GM21526 (cell line): Measurements from ENCODE around the gene MRPL20.
A peak's percentile ranks its signal among the peaks of the same experiment; 100 is the strongest.
"Not testable (repeated sequence)": the region's sequence is repeated elsewhere in the genome, so short reads cannot be mapped to it uniquely, and the experiment has no call there.

ENCODE experiments used
- ATAC-seq: cut with Tn5 transposase; IDR thresholded peaks from one replicate; pipeline ENCODE4 v1.9.1; 2021; ENCODE audit warnings: moderate library complexity; ENCODE audit not compliant: unreplicated experiment, low FRiP score

Gene MRPL20

DNA sequence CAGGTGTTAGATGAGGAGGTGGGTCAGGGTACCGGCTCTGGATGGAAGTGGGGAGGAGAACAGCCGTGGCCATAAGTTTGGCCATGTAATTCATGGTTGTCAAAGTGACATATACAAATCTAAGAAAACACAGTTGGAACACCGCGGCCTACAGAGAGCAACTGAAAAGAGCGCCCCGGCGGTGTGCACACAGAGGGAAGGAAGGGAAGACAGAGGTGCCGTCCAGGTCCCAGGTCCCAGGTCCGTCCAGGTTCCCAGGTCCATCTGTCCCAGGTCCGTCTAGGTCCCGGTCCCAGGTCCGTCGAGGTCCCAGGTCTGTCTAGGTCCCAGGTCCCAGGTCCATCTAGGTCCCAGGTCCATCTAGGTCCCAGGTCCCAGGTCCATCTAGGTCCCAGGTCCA is 4.5 kb upstream of the MRPL20 start:
- no peak for ATAC-seq

DNA sequence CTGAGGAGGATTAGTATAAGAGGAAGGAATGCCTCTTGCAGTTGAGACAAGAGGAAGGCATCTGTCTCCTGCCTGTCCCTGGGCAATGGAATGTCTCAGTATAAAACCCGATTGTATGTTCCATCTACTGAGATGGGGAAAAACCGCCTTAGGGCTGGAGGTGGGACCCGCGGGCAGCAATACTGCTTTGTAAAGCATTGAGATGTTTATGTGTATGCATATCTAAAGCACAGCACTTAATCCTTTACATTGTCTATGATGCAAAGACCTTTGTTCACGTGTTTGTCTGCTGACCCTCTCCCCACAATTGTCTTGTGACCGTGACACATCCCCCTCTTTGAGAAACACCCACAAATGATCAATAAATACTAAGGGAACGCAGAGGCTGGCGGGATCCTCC is 3.1 kb upstream of the MRPL20 start:
- not testable (repeated sequence) for ATAC-seq

DNA sequence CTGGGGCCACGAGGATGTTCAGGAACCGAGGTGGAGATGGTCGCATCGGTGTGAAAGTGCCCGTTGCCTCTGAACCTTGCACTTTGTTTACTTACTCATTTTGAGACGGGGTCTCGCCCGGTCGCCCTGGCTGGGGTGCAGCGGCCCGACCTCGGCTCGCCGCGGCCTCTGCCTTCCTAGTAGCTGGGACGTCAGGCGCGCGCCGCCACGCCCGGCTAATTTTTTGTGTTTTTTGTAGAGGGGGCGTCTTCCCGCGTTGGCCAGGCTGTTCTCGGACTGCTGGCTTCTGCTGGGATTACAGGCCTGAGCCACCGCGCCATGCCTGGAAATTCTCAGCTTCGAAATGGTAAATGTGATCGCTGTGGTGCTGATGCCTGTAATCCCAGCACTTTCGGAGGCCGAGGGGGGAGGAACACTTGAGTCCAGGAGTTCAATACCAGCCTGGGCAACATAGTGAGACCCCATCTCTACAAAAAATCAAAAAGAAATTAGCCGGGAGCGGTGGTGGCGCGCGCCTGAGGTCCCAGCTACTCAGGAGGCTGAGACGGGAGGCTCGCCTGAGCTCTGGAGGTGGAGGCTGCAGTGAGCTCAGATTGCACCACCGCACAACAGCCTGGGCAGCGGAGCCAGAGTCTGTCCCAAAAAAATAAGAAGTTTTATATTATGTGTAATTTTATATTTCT is 684 bp upstream of the MRPL20 start:
- peak; percentile 2 for ATAC-seq

DNA sequence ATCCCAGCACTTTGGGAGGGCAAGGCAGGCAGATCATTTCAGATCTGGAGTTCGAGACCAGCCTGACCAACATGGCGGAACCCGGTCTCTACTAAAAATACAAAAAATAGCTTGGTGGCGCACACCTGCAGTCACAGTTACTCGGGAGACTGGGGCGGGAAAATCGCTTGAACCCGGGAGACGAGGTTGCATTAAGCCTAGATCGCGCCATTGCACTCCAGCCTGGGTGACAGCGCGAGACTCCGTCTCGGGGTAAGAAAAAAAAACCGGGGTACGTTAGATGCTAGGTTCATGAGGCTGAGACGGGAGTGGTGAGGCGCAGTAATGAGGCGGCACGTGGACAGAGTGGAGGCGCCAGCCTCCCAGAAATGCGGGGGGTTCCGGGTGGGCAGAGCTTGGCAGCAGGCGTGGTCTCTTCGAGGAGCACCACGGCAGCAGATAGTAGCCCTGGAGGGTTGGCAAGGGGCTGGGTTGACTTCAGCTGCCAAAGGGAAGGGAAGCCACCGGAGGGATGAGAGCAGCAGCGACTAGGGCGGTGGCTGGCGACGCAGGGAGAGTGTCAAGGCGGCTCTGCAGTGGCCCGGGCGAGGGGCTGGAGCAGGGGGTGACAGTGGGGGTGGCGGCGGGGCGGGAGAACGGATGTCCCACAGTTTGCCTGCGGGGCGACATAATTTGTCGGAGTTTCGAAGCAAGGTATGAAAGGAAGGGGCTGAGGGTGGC is 832 bp downstream of the MRPL20 start:
- ATAC-seq: no peak

DNA sequence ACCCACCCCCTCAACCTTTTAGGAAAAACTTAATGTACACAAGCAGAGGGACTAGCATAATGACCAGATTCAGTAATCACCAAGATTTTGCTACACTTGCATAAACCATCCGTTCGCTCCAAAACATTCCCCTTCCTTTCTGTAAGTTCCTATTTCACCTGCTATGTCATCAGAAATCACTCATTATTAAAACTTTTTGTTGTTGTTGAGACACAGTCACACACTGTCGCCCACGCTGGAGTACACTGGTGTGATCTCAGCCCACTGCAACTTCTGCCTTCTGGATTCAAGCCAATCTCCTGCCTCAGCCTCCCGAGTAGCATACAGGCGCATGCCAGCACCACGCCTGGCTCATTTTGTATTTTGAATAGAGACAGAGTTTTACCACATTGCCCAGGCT is 3.4 kb downstream of the MRPL20 start:
- ATAC-seq: no peak

DNA sequence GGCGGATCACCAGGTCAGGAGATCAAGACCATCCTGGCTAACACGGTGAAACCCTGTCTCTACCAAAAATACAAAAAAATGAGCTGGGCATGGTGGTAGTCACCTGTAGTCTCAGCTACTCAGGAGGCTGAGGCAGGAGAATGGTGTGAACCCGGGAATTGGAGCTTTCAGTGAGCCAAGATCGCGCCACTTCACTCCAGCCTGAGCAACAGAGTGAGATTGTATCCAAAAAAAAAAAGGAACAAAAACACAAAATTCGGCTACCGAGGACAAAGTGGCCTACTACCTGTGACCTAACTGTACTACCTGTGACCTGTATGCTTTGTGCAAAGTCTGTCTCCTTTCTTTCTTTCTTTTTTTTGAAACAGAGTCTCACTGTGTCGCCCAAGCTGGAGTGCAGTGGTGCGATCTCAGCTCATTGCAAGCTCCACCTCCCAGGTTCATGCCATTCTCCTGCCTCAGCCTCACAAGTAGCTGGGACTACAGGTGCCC is 4.1 kb downstream of the MRPL20 start:
- ATAC-seq: not testable (repeated sequence)

DNA sequence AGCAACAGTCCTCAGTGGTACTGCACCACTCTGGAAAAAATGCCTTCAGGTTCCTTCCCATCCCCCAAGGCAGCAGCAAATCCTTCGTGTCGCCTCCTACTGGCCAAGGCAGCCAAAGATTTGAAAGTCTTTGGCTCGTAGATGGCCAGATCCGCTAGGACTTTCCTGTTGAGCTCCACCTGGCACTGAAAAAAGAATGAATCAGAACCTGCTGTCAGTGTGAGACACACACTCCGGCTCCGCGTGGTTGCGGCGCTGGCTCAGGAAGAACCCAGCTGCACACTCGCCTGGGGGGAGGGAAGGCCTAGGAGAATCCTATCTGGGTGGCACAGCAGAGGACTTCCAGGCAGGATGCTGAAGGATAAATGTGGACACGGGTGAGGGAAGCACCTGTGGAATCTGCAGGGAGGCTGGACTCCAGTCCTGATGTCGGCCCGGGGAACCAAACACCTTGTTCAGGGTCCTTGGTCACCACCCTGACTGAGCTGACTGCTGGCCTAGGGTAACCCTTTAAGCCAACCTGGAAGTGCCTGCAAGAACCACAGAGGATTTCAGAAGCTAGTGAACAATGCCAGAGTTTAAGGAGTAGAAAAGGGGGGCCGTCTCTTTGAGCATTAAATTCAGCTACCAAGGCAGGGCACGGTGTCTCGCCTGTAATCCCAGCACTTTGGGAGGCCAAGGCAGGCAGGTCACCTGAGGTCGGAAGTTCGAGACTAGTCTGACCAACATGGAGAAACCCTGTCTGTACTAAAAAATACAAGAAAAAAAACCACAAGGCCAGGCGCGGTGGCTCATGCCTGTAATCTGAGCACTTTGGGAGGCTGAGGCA is 4.8 kb downstream of the MRPL20 start:
- ATAC-seq: no peak

DNA sequence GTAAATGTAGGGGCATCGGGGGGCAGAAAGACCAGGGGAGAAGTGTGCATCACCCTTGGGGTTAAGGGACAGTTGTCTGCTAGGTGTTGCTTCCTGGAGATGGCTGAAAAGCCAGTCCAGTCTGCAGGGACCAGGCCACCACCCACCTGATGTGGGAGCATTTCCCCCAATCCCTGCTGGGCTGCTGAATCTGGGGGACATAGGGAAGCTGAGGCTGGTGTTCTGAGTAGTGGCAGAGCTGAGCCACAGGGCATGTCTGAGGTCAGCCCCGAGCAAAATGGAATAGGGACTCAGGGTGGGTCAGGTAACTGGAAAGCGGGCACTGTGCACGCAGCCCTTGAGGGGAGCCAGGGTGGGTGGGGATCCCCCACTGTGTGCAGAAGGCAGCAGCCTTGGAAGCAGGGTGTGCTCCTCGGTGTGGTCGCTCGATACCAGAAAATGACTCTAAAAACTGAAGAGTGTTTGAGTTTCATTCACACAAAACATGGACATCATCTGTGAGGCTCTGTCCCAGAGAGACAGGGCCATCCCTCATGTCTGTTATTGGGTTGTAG is 5.6 kb downstream of the MRPL20 start:
- ATAC-seq: no peak

DNA sequence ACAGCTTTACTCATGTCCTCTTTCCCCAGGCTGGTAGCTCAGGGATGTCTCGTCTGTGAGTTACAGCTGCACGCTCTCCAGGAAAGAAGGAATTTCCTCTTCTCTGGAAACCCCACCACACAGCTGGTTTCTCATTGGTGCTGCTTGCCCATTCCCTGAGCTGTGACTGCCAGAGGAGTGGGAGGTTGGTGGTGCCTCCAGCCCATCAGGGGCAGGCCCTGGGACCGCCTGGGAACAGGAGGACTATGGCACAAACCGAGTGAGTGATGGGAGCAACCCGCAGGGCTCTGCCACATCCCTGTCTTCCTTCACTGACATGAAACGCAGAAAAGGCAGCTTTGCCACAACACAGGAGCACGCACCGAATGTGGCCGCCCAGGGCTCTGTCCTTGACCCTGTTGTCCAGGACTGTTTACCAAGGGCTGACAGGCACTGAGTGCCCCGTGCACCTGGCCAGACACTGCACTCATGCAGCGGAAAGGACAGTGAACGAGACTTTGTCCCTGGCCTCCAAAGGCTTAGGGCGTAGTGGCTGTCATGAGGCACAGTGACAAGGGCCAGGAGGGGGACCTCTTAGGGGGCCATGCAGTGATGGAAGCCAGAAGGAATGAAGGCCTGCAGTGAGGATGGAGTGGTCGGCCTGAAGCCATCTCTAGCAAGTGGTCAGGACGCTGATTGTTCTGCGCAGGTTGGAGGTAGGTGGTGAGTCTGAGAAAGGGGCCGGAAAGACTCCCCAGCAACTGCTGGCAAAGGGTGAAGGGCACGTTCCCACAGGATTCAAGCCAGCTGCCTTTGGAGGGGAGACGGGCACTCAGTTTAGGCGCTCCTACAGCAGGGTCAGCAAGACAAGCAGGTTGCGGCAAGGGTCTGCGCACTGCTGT is 6.3 kb downstream of the MRPL20 start:
- no peak for ATAC-seq

DNA sequence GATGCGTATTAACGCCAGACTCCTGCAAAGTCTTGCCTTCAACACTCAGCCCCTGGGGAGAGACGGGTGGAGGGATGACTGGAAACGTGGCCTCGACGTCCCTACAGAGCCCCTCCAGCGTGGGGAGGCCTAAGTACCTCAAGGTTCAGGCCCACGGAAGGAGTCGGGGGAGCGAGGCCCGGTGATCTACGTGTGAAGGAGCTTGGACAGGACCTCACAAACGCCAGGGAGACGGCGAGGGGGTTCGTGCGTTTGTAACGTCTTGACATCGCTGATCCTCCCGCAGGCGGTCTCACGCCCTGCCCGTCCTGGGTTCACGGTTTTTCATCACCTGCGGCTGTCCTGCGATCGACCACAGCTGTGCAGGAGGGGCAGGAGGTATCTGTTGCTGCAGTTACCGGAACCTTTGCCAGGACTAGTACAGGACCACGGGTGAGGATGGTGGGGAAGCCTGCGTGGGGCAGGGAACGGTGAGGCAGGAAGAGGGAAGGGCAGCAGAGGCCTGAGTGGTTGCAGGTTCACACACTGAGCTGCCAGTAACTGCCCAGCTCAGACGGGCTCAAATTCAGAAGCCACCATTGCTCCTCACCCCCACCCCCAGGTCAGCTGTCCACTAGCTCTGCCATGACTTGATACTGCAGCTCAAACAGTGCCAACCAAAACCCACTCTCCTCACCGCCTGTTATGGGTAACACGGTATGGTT is 7.1 kb downstream of the MRPL20 start:
- ATAC-seq: no peak

DNA sequence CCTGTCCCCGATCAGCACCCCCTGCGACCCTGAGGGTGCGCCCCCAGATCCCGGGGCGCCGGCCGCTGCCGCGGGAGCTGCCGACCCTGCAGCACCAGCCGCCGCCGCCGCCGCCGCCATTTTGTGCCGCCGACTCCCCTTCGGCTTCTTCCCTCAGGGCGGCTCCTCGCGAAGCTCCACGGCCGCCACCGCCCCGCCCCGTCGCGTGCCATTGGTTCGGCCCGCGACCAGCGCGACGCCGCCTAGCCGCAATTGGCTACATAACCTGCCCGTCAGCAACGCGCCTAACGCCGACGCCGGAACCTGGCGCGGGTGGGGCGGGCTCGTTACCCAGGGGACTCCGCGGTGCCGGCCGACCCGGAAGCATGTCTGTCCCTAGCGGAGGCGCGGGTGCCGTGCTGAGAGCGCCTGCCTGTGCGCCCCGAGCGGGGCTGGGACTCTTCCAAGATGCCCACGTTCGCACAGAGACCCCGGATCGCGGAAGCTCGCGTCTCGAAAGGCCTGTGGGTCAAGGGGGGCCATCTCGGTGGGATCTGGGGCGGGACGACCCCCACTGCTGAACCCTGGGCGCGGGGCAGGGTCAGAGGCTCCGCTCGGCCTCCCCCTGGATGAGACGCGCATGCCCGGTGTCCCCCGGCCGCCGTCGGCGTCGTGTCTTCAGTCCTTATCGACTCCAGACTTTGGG is 7.8 kb downstream of the MRPL20 start, which contains the start of gene CCNL2:
Gene CCNL2, minus strand, starts transcription at position 149 of the 685 bp plus-strand sequence. Its CDS starts 29 bp downstream, at position 120.
- ATAC-seq: peak; percentile 91

DNA sequence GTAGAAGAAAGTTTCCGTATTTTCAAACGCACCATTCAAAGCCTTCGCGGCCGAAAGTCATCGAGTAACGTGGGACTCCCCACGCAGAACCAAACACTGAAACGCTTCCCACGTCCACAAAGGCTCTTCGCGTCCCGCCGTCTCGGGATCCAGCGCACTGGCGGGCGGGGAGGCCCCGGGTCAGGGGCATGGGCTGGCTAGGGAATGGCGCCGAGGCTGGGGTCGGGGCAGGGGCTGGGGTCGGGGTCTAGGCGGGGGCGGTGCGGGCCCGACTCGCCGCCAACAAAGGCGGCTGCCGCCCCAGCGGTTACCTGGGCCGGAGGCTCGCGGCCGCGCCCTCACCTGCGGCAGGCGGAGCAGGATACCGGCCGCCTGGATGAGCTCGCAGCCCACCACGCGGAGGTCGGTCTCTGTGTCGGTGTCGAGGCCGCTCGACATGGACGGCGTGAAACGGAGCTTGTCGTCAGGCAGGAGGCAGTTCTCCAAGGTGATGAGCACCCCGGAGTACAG is 8.4 kb downstream of the MRPL20 start:
- ATAC-seq: peak; percentile 9

DNA sequence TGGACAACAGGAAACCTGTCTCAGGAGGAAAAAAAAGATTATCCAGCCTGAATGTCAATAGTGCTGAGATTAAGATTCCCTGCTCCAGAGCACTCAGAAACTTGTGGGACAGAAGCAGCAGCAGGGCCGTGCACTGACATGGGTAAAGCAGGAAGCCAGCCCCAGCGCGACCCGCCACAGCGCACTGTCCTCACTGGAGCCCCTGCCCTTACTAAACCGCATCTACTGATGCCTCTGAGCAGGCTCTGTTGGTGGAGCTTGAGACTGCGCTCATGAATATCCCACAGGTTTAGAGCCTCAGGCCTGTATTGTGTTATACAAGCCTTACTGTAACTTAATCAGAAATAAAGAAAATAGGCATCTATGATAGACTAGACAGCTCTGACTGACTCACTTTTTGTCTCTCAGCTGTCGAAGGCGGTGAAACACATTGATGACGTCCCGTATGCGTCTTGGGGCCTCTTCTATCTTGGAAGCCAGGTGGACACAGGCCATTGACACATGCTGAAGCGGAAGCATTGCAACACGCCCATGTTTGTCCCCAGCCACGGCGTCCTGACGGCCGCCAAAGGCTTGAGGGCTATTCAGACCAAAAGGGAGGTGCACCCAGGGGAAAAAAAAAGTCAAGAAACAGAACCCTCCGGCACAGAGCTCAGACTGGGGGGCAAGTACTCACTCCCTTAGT is 9.1 kb downstream of the MRPL20 start:
- ATAC-seq: no peak

DNA sequence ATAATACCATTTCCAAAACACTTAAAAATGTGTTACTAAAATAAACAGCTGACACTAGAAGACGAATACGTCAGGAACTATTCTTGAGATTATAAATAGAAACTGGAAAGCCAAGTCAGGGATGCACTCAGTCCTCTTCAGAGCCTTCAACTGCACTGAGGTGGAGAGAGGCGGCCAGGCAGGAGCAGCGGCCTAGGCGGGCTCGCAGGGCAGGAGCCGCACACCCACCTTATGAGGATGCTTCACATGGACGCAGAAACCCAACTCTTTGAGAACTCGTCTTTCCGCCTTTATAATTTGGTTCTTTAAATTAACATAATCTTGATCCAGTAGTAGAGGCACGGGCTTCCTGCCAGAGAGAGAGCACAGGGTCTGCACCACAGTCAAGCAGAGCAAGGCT is 11.9 kb downstream of the MRPL20 start:
- no peak for ATAC-seq

DNA sequence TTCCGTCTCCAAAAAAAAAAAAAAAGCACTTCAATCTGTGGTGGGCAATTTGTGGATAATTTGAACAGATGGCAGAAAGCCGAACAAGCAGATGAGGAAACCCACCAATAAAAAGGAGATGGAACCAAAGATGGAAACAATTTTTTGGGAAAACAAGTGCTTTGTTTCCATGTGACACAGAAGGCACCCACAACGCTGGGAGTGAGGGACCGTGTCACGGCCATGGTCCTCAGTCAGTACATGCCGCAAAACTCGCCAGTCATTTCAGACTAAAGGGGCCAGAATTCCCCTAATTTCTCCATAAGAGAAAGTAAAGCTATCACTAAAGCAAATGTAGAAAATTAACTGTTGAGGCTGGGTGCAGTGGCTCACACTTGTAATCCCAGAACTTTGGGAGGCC is 13.0 kb downstream of the MRPL20 start:
- no peak for ATAC-seq

DNA sequence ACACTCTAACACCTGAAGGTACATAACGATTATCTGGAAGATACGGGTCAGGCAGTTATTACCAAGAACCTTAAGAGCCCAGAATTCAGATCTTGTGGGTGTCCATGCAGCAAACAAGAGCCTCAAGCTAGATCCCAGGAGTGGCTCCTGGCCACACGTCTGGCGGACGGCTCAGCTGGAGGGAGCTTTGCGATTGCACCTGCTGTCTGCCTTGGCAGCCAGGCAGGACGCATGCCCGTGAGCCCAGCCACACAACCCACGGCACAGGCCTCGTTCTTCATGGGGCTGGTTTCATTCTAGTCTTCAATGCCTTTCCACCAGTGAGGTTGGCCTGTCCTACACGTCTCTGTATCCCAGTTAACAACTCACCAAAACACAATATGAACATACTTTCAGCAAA is 13.7 kb downstream of the MRPL20 start:
- ATAC-seq: no peak

DNA sequence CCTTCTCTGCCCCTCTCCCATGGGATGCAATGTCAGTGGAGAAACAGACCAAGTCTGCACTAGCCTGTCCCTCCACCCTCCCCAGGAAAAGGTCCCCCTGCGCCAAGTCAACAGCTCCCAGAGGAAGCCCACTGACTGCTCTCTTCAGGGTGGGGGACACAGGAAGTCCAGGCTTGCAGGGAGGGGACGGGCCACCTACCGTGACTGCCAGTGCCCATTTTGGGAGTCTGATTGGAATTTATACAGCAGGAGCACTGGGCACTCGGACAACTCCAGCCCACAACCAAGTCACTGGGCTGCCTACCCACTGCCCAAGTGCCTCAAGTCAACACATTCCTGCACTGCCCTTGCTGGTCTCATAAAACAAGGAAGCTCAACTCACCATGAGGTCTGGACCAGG is 14.1 kb downstream of the MRPL20 start:
- ATAC-seq: no peak

DNA sequence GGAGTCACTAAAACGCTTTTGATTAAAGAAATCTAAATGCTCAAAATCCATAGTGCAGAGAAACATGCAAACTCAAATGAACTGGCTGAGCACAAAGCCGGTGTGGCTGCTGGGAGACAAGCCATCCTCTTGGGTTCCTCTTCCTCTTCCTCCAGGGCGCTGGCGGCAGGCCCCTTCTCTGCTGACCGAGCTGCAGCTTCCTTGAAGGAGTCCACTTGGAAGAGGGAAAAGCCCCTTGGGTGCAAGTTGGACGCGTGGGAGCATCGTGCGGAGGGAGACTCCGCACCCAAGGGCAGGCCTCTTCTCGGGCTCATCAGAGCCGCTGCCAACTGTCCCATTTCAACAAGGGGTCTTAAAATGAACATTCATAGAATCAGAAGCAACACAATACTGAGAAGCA is 15.9 kb downstream of the MRPL20 start:
- ATAC-seq: no peak
